Heart left ventricle (tissue), 16 donors: Measurements from ENCODE around the gene PTPN3. TPM values are rescaled to one million over a fixed set of nuclear protein-coding genes. Genes with fewer than 3 reads are reported as not detected.

Experiments used
- ATAC-seq, 4 donors: fragments of 200-7000 bp; cut with Tn5 transposase; one replicate each; pipeline ENCODE4 v1.9.1; 2020 to 2022; ENCODE audit warnings: moderate library complexity in 4 of 4, mild to moderate bottlenecking in 3 of 4, moderate number of reproducible peaks in 1 of 4
- DNase-seq, 5 donors: peaks; one replicate each; pipeline ENCODE4 v3.0.0-alpha.2; 2020
- H3K27ac ChIP-seq, 12 donors: fragments of 200-600 bp; sonication (generic) in 4 of 12; one replicate each; pipeline versions ENCODE4 v1.5.0 to v1.8.0; 2016 to 2022; ENCODE audit warnings: mild to moderate bottlenecking in 2 of 12
- H3K27me3 ChIP-seq, 9 donors: fragments of 200-600 bp; sonication (generic) in 2 of 9; one replicate each; pipeline versions ENCODE4 v1.5.1 to v1.8.0; 2016 to 2022; ENCODE audit warnings: mild to moderate bottlenecking in 3 of 9
- H3K36me3 ChIP-seq, 9 donors: fragments of 200-600 bp; sonication (generic) in 2 of 9; one replicate each; pipeline versions ENCODE4 v1.5.0 to v1.8.0; 2018 to 2022; ENCODE audit warnings: mild to moderate bottlenecking in 2 of 9
- H3K4me1 ChIP-seq, 12 donors: fragments of 200-600 bp; sonication (generic) in 4 of 12; one replicate each; pipeline versions ENCODE4 v1.5.0 to v1.8.0; 2016 to 2022; ENCODE audit warnings: mild to moderate bottlenecking in 3 of 12
- H3K4me3 ChIP-seq, 12 donors: fragments of 200-600 bp; sonication (generic) in 4 of 12; one replicate each; pipeline versions ENCODE4 v1.5.0 to v1.8.0; 2017 to 2022; ENCODE audit warnings: mild to moderate bottlenecking in 9 of 12, moderate library complexity in 4 of 12
- H3K9me3 ChIP-seq, 12 donors: fragments of 200-600 bp; sonication (generic) in 4 of 12; one replicate each; pipeline versions ENCODE4 v1.5.0 to v1.8.0; 2016 to 2022; ENCODE audit warnings: mild to moderate bottlenecking in 1 of 12
- POLR2A ChIP-seq, 2 donors: fragments of 450-650 bp; IDR thresholded peaks; one replicate each; pipeline ENCODE4 v1.6.1; 2017; ENCODE audit warnings: antibody characterized with exemption in 2 of 2, mild to moderate bottlenecking in 2 of 2, moderate library complexity in 2 of 2
- WGBS, 4 donors: extraction: QIAGEN DNeasy Blood & Tissue Kit in 2 of 4; methylation state at CpG; one replicate each; pipeline versions ENCODE4 v1.1.5 to v1.1.7; 2013 to 2018; 5-methylcytosine and 5-hydroxymethylcytosine counted together
- intact Hi-C, 10 donors: fragments of 100-400 bp; cut with DNase I; formaldehyde crosslinking; loops; one replicate each; pipeline versions ENCODE4 v1.11.1 to v1.14.2; 2022
- polyA plus RNA-seq, 2 donors: library from polyadenylated mRNA; stranded (reverse); fragments of 200-250 nt; gene quantifications; one replicate each; pipeline ENCODE4 v1.2.3, GENCODE V29; 2013
- total RNA-seq, 9 donors: library from RNA; depleted of rRNA in 2 of 9; stranded (reverse); fragments of >200 nt in 2 of 9; fragmentation: NEBNext Ultra II Directional in 3 of 9; extraction: Animal tissue kit (Norgen Biotek cat#: 25700) in 3 of 9; gene quantifications; one replicate each; pipeline versions ENCODE4 v1.1.0 to v1.2.4, GENCODE V29; 2016 to 2023
- TF ChIP-seq, protein P1 (sequence below), 12 donors: fragments of 200-600 bp; sonication (generic) in 4 of 12; IDR thresholded peaks; one replicate each; pipeline versions ENCODE4 v1.5.0 to v1.8.0; 2018 to 2022; ENCODE audit warnings: antibody characterized with exemption in 12 of 12, mild to moderate bottlenecking in 5 of 12
- donor health status: ischemic (EF 13 %, LVEDD 7.1; RV severe dilation, severe dysfunction).
- donor health status: healthy with polysubstance abuse.
- donor health status: DM: no; HTN: yes; CAD: no.
- donor health status: DM: no; HTN: no; CAD: no.
- donor health status: ischemic (EF 25% LVEDD 6.9; RV normal size, moderate dysfunction).
- donor health status: ischemic (EF 25% LVEDD 5.7; RV mildly dilated, moderate dysfunction).
- donor health status: healthy.
- donor health status: DM: yes; HTN: yes; CAD: no.
- donor health status: ischemic (EF 35%, LVEDD 5.7; RV mildly dilated, moderate dysfunction).
- donor health status: nonischemic (EF 11% LVEDD 7.7; RV severe dilation, severe dysfunction).
- donor health status: DM: yes; HTN: yes; CAD: no.
- donor health status: PGD.
- donor health status: ischemic (EF 29% LVEDD 5.4; RV normal size, mild dysfunction).
- donor health status: nonischemic (EF 23%, LVEDD 6.1; RV moderate dilation, normal function).

PTPN3 gene
- total and polyA plus RNA-seq, 11 donors = 6.9 to 77.0 (median 51.7) TPM

DNA sequence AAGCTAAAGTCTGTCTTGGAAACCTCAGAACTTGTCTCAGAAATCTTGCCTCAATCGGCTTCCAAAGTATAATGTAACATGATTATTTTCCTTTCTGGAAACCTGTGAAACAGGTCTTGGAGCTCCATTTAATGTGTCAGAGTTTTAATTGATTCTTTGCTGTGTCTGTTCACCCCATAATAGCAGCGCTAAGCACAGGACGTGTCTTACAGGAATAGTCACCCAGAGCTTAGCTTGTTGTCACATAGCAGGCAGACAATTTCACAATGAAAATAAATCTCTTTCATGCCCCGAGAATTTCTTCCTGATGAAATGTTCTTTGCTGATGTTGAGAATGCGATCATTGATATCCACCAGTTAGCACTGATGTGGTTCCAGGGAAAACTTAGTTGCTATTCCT is 40.2 kb upstream of the PTPN3 start:
- H3K36me3 ChIP-seq = no peaks in the 10 kb centered on the region
- no peak overlapping the region for H3K4me3 ChIP-seq
- 85 to 91% (median 89%) methylated on average over 5 of the region's 5 CpGs for WGBS, 4 donors
- no peak overlapping the region for H3K27ac ChIP-seq
- DNase-seq (no peak), ATAC-seq (no peak)
- no peaks in the 10 kb centered on the region for H3K9me3 ChIP-seq
- intact Hi-C loops = no loop called here
- no peaks in the 10 kb centered on the region for H3K4me1 ChIP-seq
- TF ChIP-seq, protein P1, sequence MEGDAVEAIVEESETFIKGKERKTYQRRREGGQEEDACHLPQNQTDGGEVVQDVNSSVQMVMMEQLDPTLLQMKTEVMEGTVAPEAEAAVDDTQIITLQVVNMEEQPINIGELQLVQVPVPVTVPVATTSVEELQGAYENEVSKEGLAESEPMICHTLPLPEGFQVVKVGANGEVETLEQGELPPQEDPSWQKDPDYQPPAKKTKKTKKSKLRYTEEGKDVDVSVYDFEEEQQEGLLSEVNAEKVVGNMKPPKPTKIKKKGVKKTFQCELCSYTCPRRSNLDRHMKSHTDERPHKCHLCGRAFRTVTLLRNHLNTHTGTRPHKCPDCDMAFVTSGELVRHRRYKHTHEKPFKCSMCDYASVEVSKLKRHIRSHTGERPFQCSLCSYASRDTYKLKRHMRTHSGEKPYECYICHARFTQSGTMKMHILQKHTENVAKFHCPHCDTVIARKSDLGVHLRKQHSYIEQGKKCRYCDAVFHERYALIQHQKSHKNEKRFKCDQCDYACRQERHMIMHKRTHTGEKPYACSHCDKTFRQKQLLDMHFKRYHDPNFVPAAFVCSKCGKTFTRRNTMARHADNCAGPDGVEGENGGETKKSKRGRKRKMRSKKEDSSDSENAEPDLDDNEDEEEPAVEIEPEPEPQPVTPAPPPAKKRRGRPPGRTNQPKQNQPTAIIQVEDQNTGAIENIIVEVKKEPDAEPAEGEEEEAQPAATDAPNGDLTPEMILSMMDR (IDR thresholded peaks at IDR 0.05) = no peak
- no peak for TF ChIP-seq POLR2A (IDR thresholded peaks at IDR 0.05)
- H3K27me3 ChIP-seq = peaks cover 0 to 14% (median 0%) of the 10 kb centered on the region in 9 donors

DNA sequence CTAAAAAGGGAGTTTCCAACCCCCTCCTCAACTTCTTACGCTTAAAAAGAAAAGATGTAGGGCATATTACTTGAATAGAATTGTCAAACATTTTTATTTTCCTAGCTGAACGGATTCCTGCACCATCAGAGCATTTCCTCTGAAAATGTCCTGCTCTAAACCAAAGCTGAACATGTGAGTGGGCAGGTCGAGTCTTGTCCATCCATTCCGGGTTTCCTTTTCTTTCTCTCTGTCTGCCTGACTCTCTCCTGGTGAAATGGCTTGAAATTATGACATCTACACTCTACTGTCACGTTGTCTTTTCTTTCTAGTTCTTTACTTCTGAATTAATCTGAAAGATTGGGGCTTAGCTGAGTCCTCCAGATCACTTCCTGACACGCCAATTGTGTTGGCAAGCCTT is 39.2 kb upstream of the PTPN3 start:
- ATAC-seq = no peak
- no peaks in the 10 kb centered on the region for H3K9me3 ChIP-seq

DNA sequence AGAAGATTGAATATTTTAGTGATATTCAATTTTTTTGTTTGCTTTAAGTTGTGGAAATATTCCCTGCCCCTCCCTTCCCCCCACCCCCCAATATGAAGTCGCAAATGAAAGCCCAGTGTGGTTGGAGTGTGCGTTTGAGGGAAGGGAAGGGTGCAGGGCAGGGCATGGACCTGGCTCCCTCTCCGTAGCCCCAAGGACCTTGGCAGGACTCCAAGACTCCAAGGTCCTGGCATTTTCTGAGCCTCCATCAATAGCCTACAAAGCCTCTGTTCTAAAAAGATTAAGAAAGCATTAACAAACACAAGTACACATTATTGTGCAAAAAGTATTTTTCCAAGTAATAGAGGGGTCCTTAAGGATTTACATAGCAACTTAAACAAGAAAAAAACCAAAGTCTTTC is 38.8 kb upstream of the PTPN3 start:
- Histone ChIP-seq H3K36me3 (no peaks in the 10 kb centered on the region), H3K9me3 (no peaks in the 10 kb centered on the region), H3K27ac (no peak overlapping the region), H3K27me3 (peaks cover 0 to 10% (median 0%) of the 10 kb centered on the region in 9 donors), H3K4me3 (no peak overlapping the region), H3K4me1 (no peaks in the 10 kb centered on the region)
- ATAC-seq (no peak), DNase-seq (no peak)
- intact Hi-C loops = no loop called here
- TF ChIP-seq, protein P1 (IDR thresholded peaks at IDR 0.05) = no peak
- TF ChIP-seq POLR2A (IDR thresholded peaks at IDR 0.05) = no peak
- WGBS, 4 donors = 30 to 45% (median 44%) methylated on average over 3 of the region's 3 CpGs

More for the DNA sequence above, 39.2 kb upstream of the PTPN3 start:
- H3K27ac ChIP-seq = no peak overlapping the region
- intact Hi-C loops = no loop called here
- WGBS, 4 donors = 59 to 63% (median 61%) methylated on average over 6 of the region's 6 CpGs
- H3K27me3 ChIP-seq = peaks cover 0 to 14% (median 0%) of the 10 kb centered on the region in 9 donors
- DNase-seq = no peak
- TF ChIP-seq, protein P1 (IDR thresholded peaks at IDR 0.05) = no peak
- no peak for TF ChIP-seq POLR2A (IDR thresholded peaks at IDR 0.05)
- H3K4me1 ChIP-seq = no peaks in the 10 kb centered on the region
- no peaks in the 10 kb centered on the region for H3K36me3 ChIP-seq
- H3K4me3 ChIP-seq = no peak overlapping the region

DNA sequence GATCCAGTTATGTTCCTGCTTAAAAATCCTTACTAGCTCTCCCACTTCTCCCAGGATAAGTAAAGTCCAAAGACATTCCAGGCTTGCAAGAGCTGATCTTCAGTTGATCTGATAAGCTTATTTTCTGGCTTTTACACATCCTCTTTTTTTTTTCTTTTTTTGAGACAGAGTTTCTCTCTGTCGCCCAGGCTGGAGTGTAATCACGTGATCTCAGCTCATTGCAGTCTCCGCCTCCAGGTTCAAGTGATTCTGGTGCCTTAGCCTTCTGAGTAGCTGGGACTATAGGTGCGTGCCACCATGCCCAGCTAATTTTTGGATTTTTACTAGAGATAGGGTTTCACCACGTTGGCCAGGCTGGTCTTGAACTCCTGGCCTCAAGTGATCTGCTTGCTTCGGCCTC is 37.3 kb upstream of the PTPN3 start:
- no peak for ATAC-seq
- H3K4me3 ChIP-seq = no peak overlapping the region
- H3K27ac ChIP-seq = no peak overlapping the region
- H3K36me3 ChIP-seq = no peaks in the 10 kb centered on the region
- H3K27me3 ChIP-seq = peaks cover 0 to 12% (median 0%) of the 10 kb centered on the region in 9 donors
- H3K4me1 ChIP-seq = no peaks in the 10 kb centered on the region
- no peaks in the 10 kb centered on the region for H3K9me3 ChIP-seq
- intact Hi-C loops = no loop called here
- 80 to 85% (median 82%) methylated on average over 6 of the region's 6 CpGs for WGBS, 4 donors
- DNase-seq = no peak
- TF ChIP-seq, protein P1 (IDR thresholded peaks at IDR 0.05) = no peak
- TF ChIP-seq POLR2A (IDR thresholded peaks at IDR 0.05) = no peak
